Stimulated activated naive CD8-positive, alpha-beta T cell treated with anti-CD3 and anti-CD28 coated beads, Interleukin-15, amount 100 ng/mL, for 72 hours (primary cell): ENCODE results near the gene BICDL2.
"Not testable (repeated sequence)": the region's sequence is repeated elsewhere in the genome, so short reads cannot be mapped to it uniquely, and the experiment has no call there.

Experiments used
- ATAC-seq: fragments of 150-1000 bp; cut with Tn5 transposase; 2 replicates; pipeline ENCODE4 v1.10.0; 2021; ENCODE audit warnings: mild to moderate bottlenecking, moderate library complexity
- DNase-seq, 2 donors: peaks; one replicate each; pipeline ENCODE4 v3.0.0; 2021 to 2022
- H3K27ac Mint-ChIP-seq, 2 donors: one replicate each; pipeline ENCODE4 v1.8.0; 2022; ENCODE audit warnings: mild to moderate bottlenecking in 2 of 2, mixed read lengths in 2 of 2, moderate library complexity in 2 of 2
- H3K27me3 Mint-ChIP-seq: one replicate; pipeline ENCODE4 v1.8.0; 2022; ENCODE audit warnings: mixed read lengths
- H3K4me1 Mint-ChIP-seq: one replicate; pipeline ENCODE4 v1.8.0; 2022; ENCODE audit warnings: mild to moderate bottlenecking, mixed read lengths
- H3K4me3 Mint-ChIP-seq, 2 donors: one replicate each; pipeline ENCODE4 v1.8.0; 2022; ENCODE audit warnings: mild to moderate bottlenecking in 2 of 2, mixed read lengths in 2 of 2, moderate library complexity in 1 of 2
- H3K9me3 Mint-ChIP-seq, 2 donors: one replicate each; pipeline ENCODE4 v1.8.0; 2022; ENCODE audit warnings: mixed read lengths in 2 of 2

The BICDL2 gene

GRCh38 chr16:3036726-3037315 is at the start of gene BICDL2:
Gene BICDL2 (minus strand): TSS chr16:3036944. CDS start chr16:3035496, 1,448 bp downstream.
- peaks cover 26% of the 10 kb centered on the region for H3K4me1 Mint-ChIP-seq
- H3K27ac Mint-ChIP-seq = no peak within 1 kb of the TSS
- ATAC-seq (peak; percentile 15), DNase-seq (no peak)
- H3K9me3 Mint-ChIP-seq = no peaks in the 10 kb centered on the region
- H3K4me3 Mint-ChIP-seq = peak within 1 kb of the TSS; percentile 20 to 32
- peaks cover 97% of the 10 kb centered on the region for H3K27me3 Mint-ChIP-seq

- Mint-ChIP-seq H3K4me1 (peaks cover 49% of the 10 kb centered on the region), H3K4me3 (peak overlapping the region in 1 of 2 donors; percentile 15), H3K27ac (peak overlapping the region in 1 of 2 donors; percentile 19), H3K9me3 (peaks cover 1% of the 10 kb centered on the region in 2 donors), H3K27me3 (no peaks in the 10 kb centered on the region)
- DNase-seq (no peak), ATAC-seq (no peak)
Measured at GRCh38 chr16:3085868-3086595, 49.3 kb upstream of the BICDL2 start.

- H3K4me3 Mint-ChIP-seq = no peak overlapping the region
Measured at GRCh38 chr16:3084969-3085670, 48.4 kb upstream of the BICDL2 start.

GRCh38 chr16:3084491-3084890 is 47.7 kb upstream of the BICDL2 start:
- no peak overlapping the region for H3K27ac Mint-ChIP-seq
- DNase-seq (no peak), ATAC-seq (no peak)
- peaks cover 46% of the 10 kb centered on the region for H3K4me1 Mint-ChIP-seq
- H3K27me3 Mint-ChIP-seq = no peaks in the 10 kb centered on the region
- H3K4me3 Mint-ChIP-seq = no peak overlapping the region
- peaks cover 13 to 14% of the 10 kb centered on the region in 2 donors for H3K9me3 Mint-ChIP-seq

More at GRCh38 chr16:3084969-3085670, 48.4 kb upstream of the BICDL2 start:
- H3K4me1 Mint-ChIP-seq = peaks cover 46% of the 10 kb centered on the region
- H3K27ac Mint-ChIP-seq = peak overlapping the region in 1 of 2 donors; percentile 15
- H3K9me3 Mint-ChIP-seq = peaks cover 7 to 8% of the 10 kb centered on the region in 2 donors
- no peak for ATAC-seq
- no peaks in the 10 kb centered on the region for H3K27me3 Mint-ChIP-seq
- no peak for DNase-seq

- Mint-ChIP-seq H3K4me1 (peaks cover 48% of the 10 kb centered on the region), H3K9me3 (peaks cover 13 to 14% of the 10 kb centered on the region in 2 donors)
- not testable (repeated sequence) for H3K27me3 Mint-ChIP-seq, ATAC-seq, DNase-seq, H3K4me3 Mint-ChIP-seq, H3K27ac Mint-ChIP-seq
Measured at GRCh38 chr16:3083408-3083807, 46.7 kb upstream of the BICDL2 start.

GRCh38 chr16:3081957-3082356 is 45.2 kb upstream of the BICDL2 start:
- H3K27me3 Mint-ChIP-seq, H3K27ac Mint-ChIP-seq, ATAC-seq: not testable (repeated sequence)

GRCh38 chr16:3080024-3080423 is 43.3 kb upstream of the BICDL2 start:
- no peaks in the 10 kb centered on the region for H3K27me3 Mint-ChIP-seq
- no peak overlapping the region for H3K4me3 Mint-ChIP-seq
- no peak for DNase-seq
- H3K27ac Mint-ChIP-seq = peak overlapping the region in 1 of 2 donors; percentile 81
- H3K4me1 Mint-ChIP-seq = peaks cover 45% of the 10 kb centered on the region
- no peak for ATAC-seq
- peaks cover 13 to 14% of the 10 kb centered on the region in 2 donors for H3K9me3 Mint-ChIP-seq

More at GRCh38 chr16:3081957-3082356, 45.2 kb upstream of the BICDL2 start:
- not testable (repeated sequence) for H3K4me3 Mint-ChIP-seq, DNase-seq
- peaks cover 43% of the 10 kb centered on the region for H3K4me1 Mint-ChIP-seq
- H3K9me3 Mint-ChIP-seq = peaks cover 13 to 14% of the 10 kb centered on the region in 2 donors

- H3K4me3 Mint-ChIP-seq = peak overlapping the region; percentile 85 to 87
- peaks cover 13 to 14% of the 10 kb centered on the region in 2 donors for H3K9me3 Mint-ChIP-seq
- H3K27me3 Mint-ChIP-seq = no peaks in the 10 kb centered on the region
- DNase-seq (no peak), ATAC-seq (no peak)
- peaks cover 74% of the 10 kb centered on the region for H3K4me1 Mint-ChIP-seq
- peak overlapping the region; percentile 91 to 94 for H3K27ac Mint-ChIP-seq
Measured at GRCh38 chr16:3076577-3076976, 39.8 kb upstream of the BICDL2 start.

- not testable (repeated sequence) for DNase-seq, H3K27me3 Mint-ChIP-seq, ATAC-seq
- peak overlapping the region; percentile 94 to 99 for H3K27ac Mint-ChIP-seq
- peaks cover 75% of the 10 kb centered on the region for H3K4me1 Mint-ChIP-seq
- peaks cover 11 to 12% of the 10 kb centered on the region in 2 donors for H3K9me3 Mint-ChIP-seq
- H3K4me3 Mint-ChIP-seq = peak overlapping the region; percentile 85 to 87
Measured at GRCh38 chr16:3075946-3076345, 39.2 kb upstream of the BICDL2 start.

GRCh38 chr16:3075523-3075915 is 38.8 kb upstream of the BICDL2 start:
- Mint-ChIP-seq H3K4me1 (peaks cover 75% of the 10 kb centered on the region), H3K27me3 (no peaks in the 10 kb centered on the region), H3K9me3 (peaks cover 7 to 8% of the 10 kb centered on the region in 2 donors), H3K27ac (peak overlapping the region; percentile 91 to 99), H3K4me3 (peak overlapping the region; percentile 85 to 87)
- ATAC-seq (peak; percentile 24), DNase-seq (peak in 1 of 2 donors; percentile 42)

GRCh38 chr16:3074860-3075522 is 38.2 kb upstream of the BICDL2 start:
- Mint-ChIP-seq H3K9me3 (peaks cover 5% of the 10 kb centered on the region in 2 donors), H3K27ac (peak overlapping the region; percentile 91 to 99), H3K4me3 (peak overlapping the region; percentile 85 to 87), H3K4me1 (peaks cover 80% of the 10 kb centered on the region), H3K27me3 (no peaks in the 10 kb centered on the region)
- ATAC-seq (peak; percentile 84), DNase-seq (peak; percentile 77 to 88)

- peak overlapping the region; percentile 30 to 91 for H3K27ac Mint-ChIP-seq
Measured at GRCh38 chr16:3073448-3073847, 36.7 kb upstream of the BICDL2 start.

GRCh38 chr16:3072576-3073263 is 36.0 kb upstream of the BICDL2 start:
- DNase-seq (peak in 1 of 2 donors; percentile 69), ATAC-seq (peak; percentile 56)
- Mint-ChIP-seq H3K27ac (peak overlapping the region; percentile 15 to 30), H3K4me3 (peak overlapping the region; percentile 85 to 87), H3K4me1 (peaks cover 91% of the 10 kb centered on the region)
- not testable (repeated sequence) for H3K27me3 Mint-ChIP-seq, H3K9me3 Mint-ChIP-seq

More at GRCh38 chr16:3073448-3073847, 36.7 kb upstream of the BICDL2 start:
- peak overlapping the region; percentile 85 to 87 for H3K4me3 Mint-ChIP-seq
- H3K9me3 Mint-ChIP-seq = no peaks in the 10 kb centered on the region
- H3K4me1 Mint-ChIP-seq = peaks cover 91% of the 10 kb centered on the region
- no peaks in the 10 kb centered on the region for H3K27me3 Mint-ChIP-seq
- DNase-seq = no peak
- ATAC-seq = no peak

GRCh38 chr16:3072148-3072547 is 35.4 kb upstream of the BICDL2 start:
- peak overlapping the region in 1 of 2 donors; percentile 42 for H3K4me3 Mint-ChIP-seq
- peak; percentile 26 for ATAC-seq

More at GRCh38 chr16:3072148-3072547, 35.4 kb upstream of the BICDL2 start:
- Mint-ChIP-seq H3K27ac (peak overlapping the region in 1 of 2 donors; percentile 92), H3K4me1 (peaks cover 95% of the 10 kb centered on the region)
- H3K27me3 Mint-ChIP-seq, H3K9me3 Mint-ChIP-seq: not testable (repeated sequence)
- peak in 1 of 2 donors; percentile 48 for DNase-seq
